NCI-H2081 treated with DMSO at 0.1 percent for 48 hours (cell line): Measurements from ENCODE around the gene CHGA.

Experiments
- DNase-seq: peaks from one replicate; lab custom pipeline; 2025; lab: John Stamatoyannopoulos, UW

The CHGA gene, protein sequence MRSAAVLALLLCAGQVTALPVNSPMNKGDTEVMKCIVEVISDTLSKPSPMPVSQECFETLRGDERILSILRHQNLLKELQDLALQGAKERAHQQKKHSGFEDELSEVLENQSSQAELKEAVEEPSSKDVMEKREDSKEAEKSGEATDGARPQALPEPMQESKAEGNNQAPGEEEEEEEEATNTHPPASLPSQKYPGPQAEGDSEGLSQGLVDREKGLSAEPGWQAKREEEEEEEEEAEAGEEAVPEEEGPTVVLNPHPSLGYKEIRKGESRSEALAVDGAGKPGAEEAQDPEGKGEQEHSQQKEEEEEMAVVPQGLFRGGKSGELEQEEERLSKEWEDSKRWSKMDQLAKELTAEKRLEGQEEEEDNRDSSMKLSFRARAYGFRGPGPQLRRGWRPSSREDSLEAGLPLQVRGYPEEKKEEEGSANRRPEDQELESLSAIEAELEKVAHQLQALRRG

DNA sequence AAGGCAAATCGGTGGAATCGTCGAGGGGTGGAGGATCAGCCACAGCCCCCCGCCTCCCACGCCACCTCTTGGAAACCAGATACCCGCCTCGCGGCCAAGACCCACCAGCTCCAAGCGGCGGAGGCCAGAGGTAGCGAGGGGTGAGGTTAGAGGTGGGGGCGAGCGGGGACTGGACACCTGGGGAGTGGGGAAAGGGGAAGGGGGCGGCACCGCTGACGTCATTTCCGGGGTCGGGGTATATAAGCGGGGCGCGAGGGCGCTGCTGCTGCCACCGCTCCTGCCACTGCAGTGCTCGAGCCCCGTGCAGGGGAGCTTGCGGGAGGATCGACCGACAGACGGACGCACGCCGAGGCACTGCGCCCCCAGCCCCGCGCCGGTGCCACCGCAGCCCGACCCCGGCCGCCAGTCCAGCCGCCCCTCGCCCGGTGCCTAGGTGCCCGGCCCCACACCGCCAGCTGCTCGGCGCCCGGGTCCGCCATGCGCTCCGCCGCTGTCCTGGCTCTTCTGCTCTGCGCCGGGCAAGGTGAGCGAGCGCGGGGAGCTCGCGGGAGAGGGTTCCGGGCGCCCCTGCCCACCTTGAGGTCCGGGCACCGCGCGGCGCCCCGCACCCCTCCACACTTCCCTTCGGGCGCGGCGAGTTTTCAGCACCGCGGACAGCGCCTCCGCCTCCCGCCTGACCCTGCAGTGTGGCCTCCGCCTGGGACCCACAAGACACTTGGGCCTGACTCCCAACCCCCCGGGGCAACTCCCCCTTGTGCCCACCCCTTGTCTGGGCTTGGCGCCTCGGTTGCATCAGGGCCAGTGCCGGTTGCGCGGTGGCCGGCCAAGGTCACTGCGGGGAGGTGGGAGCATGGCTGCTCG is at the start of gene CHGA:
Gene CHGA (plus strand): TSS at position 268 of the 861 bp plus-strand sequence. CDS start 210 bp downstream, at position 478.
- DNase-seq = peak; percentile 23

GRCh38 chr14:92874962-92875661 is 47.8 kb upstream of the CHGA start:
- no peak for DNase-seq

DNA sequence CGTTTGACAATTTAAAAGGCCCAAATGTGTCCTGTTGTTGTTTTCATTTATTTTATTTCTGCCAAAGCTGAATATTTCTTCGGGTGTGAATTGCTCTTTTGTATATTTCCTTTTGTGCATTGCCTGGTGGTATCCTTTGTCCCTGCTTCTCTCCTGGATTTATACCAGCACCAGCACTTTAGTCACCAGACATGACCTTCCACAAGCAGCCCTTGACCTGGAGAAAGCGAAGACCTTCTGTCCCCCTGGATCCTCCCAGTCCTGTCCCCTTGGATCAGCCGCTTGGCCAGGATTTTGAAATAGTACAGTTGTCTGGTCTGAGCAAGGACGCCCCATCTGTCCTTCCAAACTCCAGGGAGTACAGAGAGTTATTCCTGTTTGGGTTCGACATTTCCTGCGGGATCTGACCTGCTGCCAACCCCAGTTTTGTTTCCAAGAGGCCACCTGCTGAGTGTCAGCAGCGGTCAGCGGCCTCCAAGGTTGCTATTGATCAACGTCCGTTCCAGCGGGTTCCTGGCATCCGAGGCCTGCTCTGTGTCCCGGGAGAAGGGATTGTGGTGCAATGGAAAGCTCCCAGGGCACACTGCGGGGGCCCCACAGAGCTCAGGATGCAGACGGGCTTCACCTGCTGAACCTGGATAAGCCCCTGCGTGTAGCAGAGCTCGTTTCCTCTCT is 45.1 kb upstream of the CHGA start:
- DNase-seq = no peak

DNA sequence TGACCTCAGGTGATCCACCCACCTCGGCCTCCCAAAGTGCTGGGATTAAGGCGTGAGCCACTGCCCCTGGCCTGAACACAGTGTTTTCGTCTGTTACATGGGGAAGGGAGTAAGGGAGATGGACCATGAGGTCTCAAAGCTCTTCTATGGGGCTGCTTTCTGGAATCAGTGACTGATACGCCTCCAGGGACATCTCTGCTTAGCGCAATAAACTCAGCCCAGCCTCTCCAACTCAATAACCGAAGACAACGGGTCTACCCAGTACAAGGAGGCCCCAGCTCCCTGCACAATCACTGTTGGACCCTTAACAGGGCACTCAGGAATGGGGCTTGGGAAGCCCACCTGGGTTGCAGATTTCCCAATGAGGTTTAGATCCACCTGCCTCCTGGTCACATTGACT is 42.6 kb upstream of the CHGA start:
- DNase-seq = no peak

- DNase-seq = no peak
These were observed 42.1 kb upstream of the CHGA start for GRCh38 chr14:92880851-92881250.

- DNase-seq = no peak
These were observed 39.9 kb upstream of the CHGA start for GRCh38 chr14:92883066-92883465.

- no peak for DNase-seq
These were observed 38.5 kb upstream of the CHGA start for GRCh38 chr14:92884410-92884809.

- DNase-seq = no peak
These were observed 37.5 kb upstream of the CHGA start for GRCh38 chr14:92885279-92886061.

DNA sequence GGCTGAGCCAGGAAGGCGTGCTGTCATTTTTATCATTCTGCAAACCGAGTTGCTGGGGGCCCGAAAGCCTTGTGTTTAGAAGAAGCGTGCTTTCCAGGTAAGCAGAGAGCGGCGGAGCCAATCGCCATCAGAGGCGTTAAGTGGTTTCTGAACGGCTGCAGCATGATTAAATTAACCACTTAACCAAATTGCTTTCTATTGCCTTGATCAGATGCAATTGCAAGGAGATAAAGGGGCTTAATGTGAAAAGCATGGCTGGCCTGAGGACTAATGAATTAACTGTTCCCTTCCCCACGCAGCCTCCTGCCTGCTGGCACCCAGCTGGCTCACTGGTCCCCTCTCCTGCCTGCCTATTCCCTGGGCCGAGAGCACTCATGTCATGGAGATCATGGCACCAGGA is 36.6 kb upstream of the CHGA start:
- DNase-seq = peak; percentile 50

GRCh38 chr14:92887157-92887556 is 35.8 kb upstream of the CHGA start:
- no peak for DNase-seq

GRCh38 chr14:92888896-92889295 is 34.1 kb upstream of the CHGA start:
- no peak for DNase-seq

DNA sequence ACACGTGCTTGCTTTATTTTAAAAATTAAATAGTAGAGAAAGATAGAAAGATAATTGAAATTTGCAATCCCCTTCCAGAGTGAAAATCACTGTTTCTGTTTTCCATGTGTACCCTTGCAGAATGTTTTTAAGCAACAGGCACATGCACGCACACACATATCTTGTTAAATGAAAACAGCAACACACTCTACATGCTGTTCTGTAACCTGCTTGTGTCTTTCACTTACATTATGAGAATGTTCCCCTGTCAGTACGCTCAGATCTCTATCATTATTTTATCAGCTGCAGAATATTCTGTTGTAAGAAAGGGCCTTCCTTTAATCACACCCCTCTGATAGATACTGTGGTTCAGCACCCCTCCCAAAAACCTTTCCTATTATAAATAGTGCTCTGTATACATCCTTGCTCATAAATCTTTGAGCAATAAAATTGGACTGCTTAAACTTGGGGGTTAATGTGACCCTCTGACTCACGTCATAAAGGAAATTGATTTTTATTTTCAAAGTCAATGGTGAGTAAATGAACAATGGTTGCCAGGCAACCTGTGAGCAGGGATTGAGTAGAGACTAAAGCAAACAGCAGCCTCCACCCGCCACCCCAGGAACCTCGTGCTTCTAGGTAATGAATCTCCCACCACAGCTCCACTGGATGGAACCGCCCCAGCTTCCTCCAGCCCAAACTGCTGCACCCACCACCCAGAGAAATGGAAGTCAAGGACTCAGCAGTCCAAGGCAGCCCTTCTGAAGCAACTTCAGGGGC is 31.9 kb upstream of the CHGA start:
- peak; percentile 95 for DNase-seq

DNA sequence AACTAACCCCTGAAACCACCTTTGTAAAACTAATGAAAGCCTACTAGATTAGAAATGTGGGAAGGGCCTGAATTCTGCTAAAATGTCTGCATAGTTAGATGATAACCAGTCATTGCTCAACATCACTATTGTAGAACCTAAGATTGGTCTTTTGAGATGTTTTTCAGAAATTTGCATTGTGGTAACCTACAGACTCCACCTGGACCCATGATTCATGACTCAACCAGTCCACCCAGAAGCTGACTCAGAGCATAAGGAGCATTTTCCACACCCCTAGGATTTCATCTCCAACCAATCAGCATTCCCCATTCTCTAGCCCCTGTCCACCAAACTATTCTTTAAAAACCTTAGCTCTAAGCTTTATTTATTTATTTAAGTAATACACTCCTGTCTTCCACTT is 30.4 kb upstream of the CHGA start:
- DNase-seq = no peak

DNA sequence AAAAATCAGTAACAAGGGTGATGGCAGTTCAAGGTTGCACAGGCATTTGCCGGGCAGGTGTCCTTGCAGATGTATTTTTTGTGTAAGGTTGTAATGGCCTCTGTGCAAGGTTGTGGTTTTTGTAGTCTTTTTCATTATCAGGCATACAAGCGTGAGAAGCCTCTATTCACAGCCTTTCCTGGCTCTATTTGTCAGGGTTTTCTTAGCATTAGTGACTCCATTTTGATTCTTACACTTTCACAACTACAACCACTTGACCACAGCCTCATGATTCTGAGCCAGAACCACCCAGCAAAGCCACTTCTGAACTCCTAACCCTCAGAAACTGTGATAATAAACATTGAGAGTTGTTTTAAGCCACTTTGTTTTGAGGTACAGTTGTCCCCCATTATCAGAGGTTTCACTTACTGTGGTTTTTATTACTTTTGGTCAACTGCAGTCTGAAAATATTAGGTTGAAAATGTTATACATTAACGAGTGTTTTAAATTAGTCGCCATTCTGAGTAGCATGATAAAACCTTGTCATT is 27.5 kb upstream of the CHGA start:
- no peak for DNase-seq

DNA sequence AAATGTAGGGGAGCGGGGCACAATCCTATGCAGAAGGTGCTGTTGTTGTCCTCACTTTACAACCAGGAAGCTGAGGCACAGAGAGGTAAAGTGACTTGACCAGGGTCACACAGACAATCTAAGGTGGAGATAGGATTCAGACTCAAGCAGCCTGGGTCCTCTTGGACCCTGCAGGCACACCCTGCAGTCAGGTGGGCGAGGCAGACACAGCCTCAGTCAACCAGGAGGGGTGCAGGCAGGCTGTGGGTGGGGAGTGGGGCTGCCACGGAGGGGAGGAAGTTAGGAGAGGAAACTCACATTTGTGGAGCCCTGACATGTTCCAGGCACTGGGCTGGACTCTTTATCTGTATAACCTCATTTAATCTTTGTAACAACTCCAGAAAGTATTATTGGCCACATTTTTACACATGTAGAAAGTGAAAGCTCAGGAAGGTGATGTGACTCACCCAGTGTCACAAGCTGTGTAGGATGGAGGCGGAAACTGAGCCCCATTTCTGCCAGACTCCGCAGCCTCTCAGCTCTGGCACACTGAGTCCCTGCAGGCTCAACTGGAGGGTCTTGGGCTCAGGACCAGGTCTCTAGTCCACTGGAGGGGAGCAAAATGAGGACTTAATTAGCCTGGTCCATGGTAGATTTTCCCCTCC is 24.9 kb upstream of the CHGA start:
- DNase-seq = no peak

DNA sequence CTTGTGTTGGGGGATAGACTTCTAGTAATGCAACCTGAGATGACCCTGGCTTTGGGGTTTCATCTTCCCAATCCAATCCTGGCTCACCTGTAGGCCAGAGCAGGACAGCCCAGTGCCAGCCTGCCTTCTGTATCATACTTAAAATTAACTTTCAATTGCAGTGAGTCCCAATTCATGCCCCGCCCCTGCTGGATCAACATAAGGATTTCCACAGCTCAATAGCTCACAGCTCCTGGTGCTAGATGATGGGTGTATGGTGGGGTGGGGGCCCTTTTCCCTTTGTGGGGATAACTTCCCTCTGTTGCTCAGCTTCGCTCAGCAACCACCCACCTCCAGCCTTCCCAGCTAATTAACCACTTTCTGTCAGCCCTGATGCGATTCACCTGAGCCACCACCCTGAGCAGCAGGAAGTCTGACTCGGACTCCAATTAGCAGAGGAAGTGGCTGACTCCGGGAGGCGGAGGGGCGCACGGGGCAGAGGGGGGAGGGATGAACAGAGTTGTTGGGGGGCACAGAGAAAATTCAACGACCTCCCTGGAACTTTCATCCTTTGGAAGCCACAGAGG is 24.3 kb upstream of the CHGA start:
- no peak for DNase-seq

DNA sequence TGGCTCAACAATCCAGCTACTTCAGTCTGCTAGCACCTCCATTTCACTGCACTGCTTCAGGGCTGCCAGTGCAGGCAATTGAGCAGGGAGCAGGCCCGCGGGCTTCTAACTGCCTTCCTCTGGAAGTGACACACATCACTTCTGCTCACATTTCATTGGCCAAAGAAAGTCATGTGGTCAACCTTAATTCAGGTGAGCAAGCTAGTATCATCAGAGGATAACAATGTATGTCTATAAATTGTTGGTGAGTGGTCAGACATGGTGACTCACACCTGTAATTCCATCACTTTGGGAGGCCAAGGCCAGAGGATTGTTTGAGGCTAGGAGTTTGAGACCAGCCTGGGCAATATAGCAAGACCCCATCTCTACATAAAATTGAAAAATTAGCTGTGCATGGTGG is 22.3 kb upstream of the CHGA start:
- DNase-seq = no peak

GRCh38 chr14:92902191-92902590 is 20.8 kb upstream of the CHGA start:
- DNase-seq = no peak

DNA sequence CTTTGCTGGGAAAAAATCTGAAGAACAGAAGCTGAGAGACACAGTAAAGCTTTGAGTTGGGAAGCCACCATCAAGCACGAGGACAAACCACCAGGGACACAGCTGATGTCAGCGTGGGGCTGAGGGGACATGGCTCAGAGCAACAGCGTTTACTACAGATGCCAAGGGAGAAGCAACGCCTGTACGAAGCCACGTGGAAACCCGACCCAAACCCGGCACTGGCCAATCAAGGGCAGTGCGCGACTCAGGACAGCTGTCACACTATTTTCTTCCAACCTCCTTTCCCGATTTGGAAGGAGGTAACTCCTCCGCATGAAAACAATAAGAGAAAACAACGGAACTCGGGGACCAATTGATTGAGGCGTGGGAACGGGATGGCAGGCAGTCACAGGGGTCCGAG is 20.2 kb upstream of the CHGA start:
- DNase-seq = no peak
